GM19467 (cell line): Measurements from ENCODE around the gene SLC37A1.

Experiments
- ATAC-seq: cut with Tn5 transposase; IDR thresholded peaks from one replicate; pipeline ENCODE4 v1.9.1; 2021; ENCODE audit warnings: mild to moderate bottlenecking, moderate library complexity; ENCODE audit not compliant: unreplicated experiment

SLC37A1 gene

GRCh38 chr21:42558846-42559245 lies 45.2 kb downstream of the SLC37A1 start:
- ATAC-seq: no peak

GRCh38 chr21:42559326-42559725 lies 45.7 kb downstream of the SLC37A1 start:
- ATAC-seq: no peak

- no peak for ATAC-seq
Observed at GRCh38 chr21:42560517-42561179, 47.0 kb downstream of the SLC37A1 start.

GRCh38 chr21:42561762-42562650 lies 48.4 kb downstream of the SLC37A1 start:
- no peak for ATAC-seq

- no peak for ATAC-seq
Observed at GRCh38 chr21:42562816-42563215, 49.2 kb downstream of the SLC37A1 start.

GRCh38 chr21:42563261-42563660 lies 49.6 kb downstream of the SLC37A1 start:
- no peak for ATAC-seq

- no peak for ATAC-seq
Observed at GRCh38 chr21:42563686-42564085, 50.0 kb downstream of the SLC37A1 start.

- no peak for ATAC-seq
Observed at GRCh38 chr21:42564561-42564971, 50.9 kb downstream of the SLC37A1 start.

GRCh38 chr21:42565206-42565810 lies 51.7 kb downstream of the SLC37A1 start:
- no peak for ATAC-seq

GRCh38 chr21:42565886-42566523 lies 52.4 kb downstream of the SLC37A1 start:
- no peak for ATAC-seq

- ATAC-seq: no peak
Observed at GRCh38 chr21:42566524-42567213, 53.0 kb downstream of the SLC37A1 start.

- no peak for ATAC-seq
Observed at GRCh38 chr21:42567214-42567555, 53.5 kb downstream of the SLC37A1 start.

GRCh38 chr21:42567861-42568260 lies 54.2 kb downstream of the SLC37A1 start:
- ATAC-seq: no peak

- no peak for ATAC-seq
Observed at GRCh38 chr21:42568376-42568775, 54.7 kb downstream of the SLC37A1 start.

GRCh38 chr21:42568866-42569731 lies 55.4 kb downstream of the SLC37A1 start:
- no peak for ATAC-seq

GRCh38 chr21:42569732-42570301 lies 56.2 kb downstream of the SLC37A1 start:
- ATAC-seq: no peak

GRCh38 chr21:42570362-42570761 lies 56.7 kb downstream of the SLC37A1 start:
- ATAC-seq: no peak

GRCh38 chr21:42570841-42571387 lies 57.3 kb downstream of the SLC37A1 start:
- no peak for ATAC-seq
